ENCODE data around the gene CDH13.

CDH13 gene

GRCh38 chr16:82639263-82639662 lies 12.5 kb downstream of the CDH13 start:
- Histone ChIP-seq H3K27ac (no peak overlapping the region), H3K9me3 (ENCODE audit: severe bottlenecking) (no peaks in the 10 kb centered on the region), H3K4me3 (ENCODE audit: low read depth, low read length) (no peak overlapping the region), H3K36me3 (no peaks in the 10 kb centered on the region), H3K27me3 (ENCODE audit: insufficient read depth, low read depth, severe bottlenecking) (no peaks in the 10 kb centered on the region)
- no peak for TF ChIP-seq CTCF (IDR thresholded peaks at IDR 0.05; ENCODE audit: low read depth, low read length)
- no peak for DNase-seq

- DNase-seq = peak; percentile 53
- peak; percentile 72 for TF ChIP-seq CTCF (IDR thresholded peaks at IDR 0.05; ENCODE audit: low read depth, low read length)
- Histone ChIP-seq H3K27me3 (ENCODE audit: insufficient read depth, low read depth, severe bottlenecking) (no peaks in the 10 kb centered on the region), H3K36me3 (no peaks in the 10 kb centered on the region), H3K4me3 (ENCODE audit: low read depth, low read length) (no peak overlapping the region), H3K27ac (no peak overlapping the region), H3K9me3 (ENCODE audit: severe bottlenecking) (no peaks in the 10 kb centered on the region)
These were observed 13.0 kb downstream of the CDH13 start for GRCh38 chr16:82639666-82640336.

- Histone ChIP-seq H3K4me3 (ENCODE audit: low read depth, low read length) (no peak overlapping the region), H3K27ac (no peak overlapping the region), H3K36me3 (no peaks in the 10 kb centered on the region), H3K27me3 (ENCODE audit: insufficient read depth, low read depth, severe bottlenecking) (no peaks in the 10 kb centered on the region), H3K9me3 (ENCODE audit: severe bottlenecking) (no peaks in the 10 kb centered on the region)
- DNase-seq = no peak
- 0 out of 2 replicates have a peak, but pooled peaks have one; percentile 8 for TF ChIP-seq CTCF (IDR thresholded peaks at IDR 0.05; ENCODE audit: low read depth, low read length)
These were observed 14.7 kb downstream of the CDH13 start for GRCh38 chr16:82641336-82641984.

- Histone ChIP-seq H3K4me3 (ENCODE audit: low read depth, low read length) (no peak overlapping the region), H3K27me3 (ENCODE audit: insufficient read depth, low read depth, severe bottlenecking) (no peaks in the 10 kb centered on the region), H3K9me3 (ENCODE audit: severe bottlenecking) (no peaks in the 10 kb centered on the region), H3K36me3 (no peaks in the 10 kb centered on the region), H3K27ac (no peak overlapping the region)
- DNase-seq = no peak
- no peak for TF ChIP-seq CTCF (IDR thresholded peaks at IDR 0.05; ENCODE audit: low read depth, low read length)
These were observed 16.4 kb downstream of the CDH13 start for GRCh38 chr16:82643136-82643535.

GRCh38 chr16:82643936-82644630 lies 17.3 kb downstream of the CDH13 start:
- no peak for DNase-seq
- Histone ChIP-seq H3K27me3 (ENCODE audit: insufficient read depth, low read depth, severe bottlenecking) (no peaks in the 10 kb centered on the region), H3K4me3 (ENCODE audit: low read depth, low read length) (no peak overlapping the region), H3K27ac (no peak overlapping the region), H3K9me3 (ENCODE audit: severe bottlenecking) (no peaks in the 10 kb centered on the region), H3K36me3 (no peaks in the 10 kb centered on the region)
- TF ChIP-seq CTCF (IDR thresholded peaks at IDR 0.05; ENCODE audit: low read depth, low read length) = no peak
